ENCODE data around the gene BMERB1.

DNA sequence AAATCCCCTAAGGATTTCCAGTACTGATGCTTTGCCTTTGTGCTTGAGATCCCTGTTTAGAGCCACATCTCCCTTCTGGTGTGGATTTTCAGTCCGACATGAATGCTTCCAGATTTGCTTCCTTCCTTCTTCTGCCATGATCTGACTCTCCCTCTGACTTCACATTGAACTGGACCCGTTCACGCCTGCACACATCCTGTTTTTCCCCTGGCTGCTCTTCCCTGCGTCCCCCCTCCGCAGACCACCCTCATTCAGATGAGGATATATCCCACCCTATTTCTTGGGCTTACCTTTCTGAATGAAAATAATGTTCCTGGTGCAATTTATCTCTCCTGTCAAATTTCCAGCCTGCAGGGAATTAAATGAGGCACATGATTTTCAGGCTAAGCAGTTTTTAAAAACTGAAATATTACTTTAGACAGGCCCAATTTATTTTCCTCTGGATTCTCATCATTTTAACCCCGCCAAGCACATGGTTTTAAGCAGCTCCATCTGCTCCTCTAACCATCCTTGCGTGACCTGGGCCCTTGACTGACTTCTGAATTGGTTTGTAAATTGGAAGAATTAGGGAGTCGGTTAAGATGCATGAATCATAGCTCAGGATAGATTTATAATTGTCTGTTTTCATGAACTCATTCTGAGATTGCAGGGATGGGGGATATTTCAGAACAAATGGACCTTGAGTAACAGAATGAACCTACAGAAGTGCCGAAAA lies 59.2 kb downstream of the BMERB1 start:
- TF ChIP-seq ZNF311 (CRISPR knock-in tag; IDR thresholded peaks at IDR 0.05): no peak
- TF ChIP-seq KAT8 (IDR thresholded peaks at IDR 0.05; ENCODE audit: low read depth): no peak
- no peak for TF ChIP-seq SRF (CRISPR knock-in tag; IDR thresholded peaks at IDR 0.05)
- TF ChIP-seq RHOXF2B (CRISPR knock-in tag; conservative IDR thresholded peaks at IDR 0.05): no peak

Data from K562 (cell line).